DLD1 (cell line): ENCODE results near the gene ARHGEF5.

Experiments used
- in situ Hi-C: cut with HindIII; loops from 2 replicates; pipeline ENCODE4 v1.10.0; 2017; ENCODE audit warnings: low sequenced_read_pairs

ARHGEF5 gene

GRCh38 chr7:144379776-144380384, 24.7 kb downstream of the ARHGEF5 start:
- in situ Hi-C loops = no loop called here

GRCh38 chr7:144384071-144384470, 28.9 kb downstream of the ARHGEF5 start:
- in situ Hi-C loops = no loop called here

- in situ Hi-C loops = no loop called here
These were observed 29.5 kb downstream of the ARHGEF5 start for GRCh38 chr7:144384555-144385245.

GRCh38 chr7:144386741-144387140, 31.5 kb downstream of the ARHGEF5 start:
- in situ Hi-C loops = no loop called here

GRCh38 chr7:144388950-144389349, 33.7 kb downstream of the ARHGEF5 start:
- in situ Hi-C loops = no loop called here

GRCh38 chr7:144390481-144390880, 35.3 kb downstream of the ARHGEF5 start:
- in situ Hi-C loops = no loop called here

- in situ Hi-C loops = no loop called here
These were observed 35.8 kb downstream of the ARHGEF5 start for GRCh38 chr7:144391014-144391413.

GRCh38 chr7:144391823-144392255, 36.6 kb downstream of the ARHGEF5 start:
- in situ Hi-C loops = no loop called here

GRCh38 chr7:144397086-144397485, 41.9 kb downstream of the ARHGEF5 start:
- in situ Hi-C loops = no loop called here

GRCh38 chr7:144398291-144398690, 43.1 kb downstream of the ARHGEF5 start:
- in situ Hi-C loops = no loop called here

GRCh38 chr7:144398911-144399310, 43.7 kb downstream of the ARHGEF5 start:
- in situ Hi-C loops = no loop called here

GRCh38 chr7:144399946-144400345, 44.7 kb downstream of the ARHGEF5 start:
- in situ Hi-C loops = no loop called here

GRCh38 chr7:144401490-144401889, 46.3 kb downstream of the ARHGEF5 start:
- in situ Hi-C loops = no loop called here

GRCh38 chr7:144403102-144403501, 47.9 kb downstream of the ARHGEF5 start:
- in situ Hi-C loops = no loop called here

- in situ Hi-C loops = no loop called here
These were observed 48.5 kb downstream of the ARHGEF5 start, which contains the start of gene NOBOX for GRCh38 chr7:144403649-144404061. Gene NOBOX (minus strand): TSS chr7:144403693.

- in situ Hi-C loops = no loop called here
These were observed 49.7 kb downstream of the ARHGEF5 start for GRCh38 chr7:144404946-144405345.

GRCh38 chr7:144407266-144407931, 52.2 kb downstream of the ARHGEF5 start:
- in situ Hi-C loops = no loop called here

- in situ Hi-C loops = no loop called here
These were observed 52.9 kb downstream of the ARHGEF5 start for GRCh38 chr7:144408121-144408520.

- in situ Hi-C loops = no loop called here
These were observed 55.2 kb downstream of the ARHGEF5 start for GRCh38 chr7:144410441-144410840.

GRCh38 chr7:144414815-144415214, 59.6 kb downstream of the ARHGEF5 start:
- in situ Hi-C loops = no loop called here

- in situ Hi-C loops = no loop called here
These were observed 60.7 kb downstream of the ARHGEF5 start for GRCh38 chr7:144415858-144416257.

GRCh38 chr7:144416341-144416740, 61.1 kb downstream of the ARHGEF5 start:
- in situ Hi-C loops = no loop called here
